Hepatocyte (in vitro differentiated cells): ENCODE data around the gene LRRC4. TPM values are rescaled to one million over a fixed set of nuclear protein-coding genes. Genes with fewer than 3 reads are reported as not detected.

ENCODE experiments used
- DNase-seq: peaks from one replicate; pipeline ENCODE4 v3.0.0-alpha.2; 2016; ENCODE audit warnings: low spot score
- H2AFZ ChIP-seq: fragments of 200-600 bp; sonication (generic); 2 replicates; pipeline ENCODE4 v1.6.0; 2016; ENCODE audit warnings: antibody characterized with exemption, mild to moderate bottlenecking
- H3K27ac ChIP-seq: fragments of 200-600 bp; sonication (generic); 2 replicates; pipeline ENCODE4 v1.5.1; 2016; ENCODE audit warnings: mild to moderate bottlenecking
- H3K27me3 ChIP-seq: fragments of 200-600 bp; sonication (generic); 2 replicates; pipeline ENCODE4 v1.6.1; 2016
- H3K36me3 ChIP-seq: fragments of 200-600 bp; sonication (generic); replicated peaks from 2 replicates; pipeline ENCODE4 v1.5.1; 2016; ENCODE audit warnings: low read depth; ENCODE audit not compliant: insufficient read depth
- H3K4me1 ChIP-seq: fragments of 200-600 bp; sonication (generic); 2 replicates; pipeline ENCODE4 v1.5.1; 2016; ENCODE audit warnings: mild to moderate bottlenecking, moderate library complexity; ENCODE audit not compliant: insufficient read depth
- H3K4me2 ChIP-seq: fragments of 200-600 bp; sonication (generic); 2 replicates; pipeline ENCODE4 v1.6.0; 2016
- H3K4me3 ChIP-seq: fragments of 200-600 bp; sonication (generic); 2 replicates; pipeline ENCODE4 v1.5.1; 2016; ENCODE audit warnings: mild to moderate bottlenecking
- H3K79me2 ChIP-seq: fragments of 200-600 bp; sonication (generic); 2 replicates; pipeline ENCODE4 v1.6.0; 2017; ENCODE audit warnings: mild to moderate bottlenecking
- H3K9me2 ChIP-seq: fragments of 200-600 bp; sonication (generic); replicated peaks from 2 replicates; pipeline ENCODE4 v1.6.0; 2017; ENCODE audit warnings: mild to moderate bottlenecking; ENCODE audit not compliant: insufficient read depth
- H3K9me3 ChIP-seq: fragments of 200-600 bp; sonication (generic); 2 replicates; pipeline ENCODE4 v1.5.1; 2016; ENCODE audit warnings: low read depth, mild to moderate bottlenecking
- H4K20me1 ChIP-seq: fragments of 200-600 bp; sonication (generic); 2 replicates; pipeline ENCODE4 v1.6.0; 2016; ENCODE audit warnings: mild to moderate bottlenecking; ENCODE audit not compliant: insufficient read depth, poor library complexity, severe bottlenecking
- CTCF ChIP-seq: fragments of 200-600 bp; sonication (generic); IDR thresholded peaks from 2 replicates; pipeline ENCODE4 v1.5.1; 2016; ENCODE audit warnings: antibody characterized with exemption, mild to moderate bottlenecking; ENCODE audit not compliant: poor library complexity
- EZH2 ChIP-seq: fragments of 200-600 bp; sonication (generic); IDR thresholded peaks from 2 replicates; pipeline ENCODE4 v1.6.1; 2016; ENCODE audit warnings: antibody characterized with exemption, mild to moderate bottlenecking, borderline replicate concordance
- EZH2phosphoT487 ChIP-seq: fragments of 200-600 bp; sonication (generic); IDR thresholded peaks from one replicate; pipeline ENCODE4 v1.6.1; 2018; ENCODE audit warnings: antibody characterized with exemption, mild to moderate bottlenecking, low read depth, moderate library complexity; ENCODE audit not compliant: unreplicated experiment, severe bottlenecking
- WGBS: methylation state at CpG from one replicate; pipeline ENCODE4 v1.1.6; 2016; ENCODE audit warnings: low lambda C conversion rate; ENCODE audit errors: missing lambda C conversion rate; 5-methylcytosine and 5-hydroxymethylcytosine counted together
- polyA plus RNA-seq: library from polyadenylated mRNA; unstranded; fragments of >200 nt; fragmentation: Nextera tagmentation; extraction: Ambion mirVana; gene quantifications from 2 replicates; pipeline ENCODE4 v1.2.1, GENCODE V29; 2016
- total RNA-seq: library from RNA; depleted of rRNA; stranded (reverse); fragments of >200 nt; gene quantifications from 2 replicates; pipeline ENCODE4 v1.2.3, GENCODE V29; 2014

LRRC4 gene
- total and polyA plus RNA-seq, 2 experiments from 2014 or later = 3.9 to 15.1 TPM

GRCh38 chr7:128071376-128071775 lies 40.1 kb upstream of the LRRC4 start:
- Histone ChIP-seq H3K27me3 (no peaks in the 10 kb centered on the region), H4K20me1 (no peaks in the 10 kb centered on the region), H3K9me3 (no peaks in the 10 kb centered on the region), H3K4me1 (no peaks in the 10 kb centered on the region), H3K36me3 (no peaks in the 10 kb centered on the region), H3K4me2 (no peak overlapping the region), H3K27ac (no peak overlapping the region), H3K9me2 (no peaks in the 10 kb centered on the region), H3K79me2 (peaks cover 3% of the 10 kb centered on the region), H2AFZ (no peak overlapping the region), H3K4me3 (no peak overlapping the region)
- 80% methylated on average over 6 of the region's 6 CpGs for WGBS
- TF ChIP-seq CTCF (no peak), EZH2phosphoT487 (no peak), EZH2 (no peak)
- DNase-seq = no peak

- no peaks in the 10 kb centered on the region for H3K36me3 ChIP-seq
- H3K27ac ChIP-seq = no peak overlapping the region
- WGBS = 93% methylated on average over 8 of the region's 8 CpGs
- H2AFZ ChIP-seq = no peak overlapping the region
- DNase-seq = no peak
- no peaks in the 10 kb centered on the region for H3K27me3 ChIP-seq
- H3K4me2 ChIP-seq = no peak overlapping the region
- peaks cover 3% of the 10 kb centered on the region for H3K79me2 ChIP-seq
- TF ChIP-seq EZH2 (no peak), CTCF (no peak), EZH2phosphoT487 (no peak)
- H3K4me3 ChIP-seq = no peak overlapping the region
- H3K9me3 ChIP-seq = no peaks in the 10 kb centered on the region
- no peaks in the 10 kb centered on the region for H3K9me2 ChIP-seq
- no peaks in the 10 kb centered on the region for H3K4me1 ChIP-seq
- peaks cover 5% of the 10 kb centered on the region for H4K20me1 ChIP-seq
These were observed 38.4 kb upstream of the LRRC4 start for GRCh38 chr7:128069373-128070364.

GRCh38 chr7:128068785-128069184 lies 37.5 kb upstream of the LRRC4 start:
- Histone ChIP-seq H3K9me3 (no peaks in the 10 kb centered on the region), H2AFZ (no peak overlapping the region), H3K4me3 (no peak overlapping the region), H4K20me1 (peaks cover 5% of the 10 kb centered on the region), H3K27me3 (no peaks in the 10 kb centered on the region), H3K9me2 (no peaks in the 10 kb centered on the region), H3K4me1 (no peaks in the 10 kb centered on the region), H3K4me2 (no peak overlapping the region), H3K79me2 (peaks cover 3% of the 10 kb centered on the region), H3K27ac (no peak overlapping the region), H3K36me3 (no peaks in the 10 kb centered on the region)
- 96% methylated on average over 8 of the region's 8 CpGs for WGBS
- no peak for DNase-seq
- TF ChIP-seq CTCF (no peak), EZH2 (no peak), EZH2phosphoT487 (no peak)
